WI38 (cell line): Measurements from ENCODE around the gene WNT8B.

Experiments used
- H3K4me3 ChIP-seq: 2 replicates; pipeline ENCODE4 v1.5.1; 2011; ENCODE audit warnings: low read depth, mild to moderate bottlenecking, control low read depth, low read length
- TF ChIP-seq, protein P1 (sequence below): IDR thresholded peaks from 2 replicates; pipeline ENCODE4 v1.5.1; 2012; ENCODE audit warnings: low read depth, mild to moderate bottlenecking, control low read depth, low read length

The WNT8B gene

DNA sequence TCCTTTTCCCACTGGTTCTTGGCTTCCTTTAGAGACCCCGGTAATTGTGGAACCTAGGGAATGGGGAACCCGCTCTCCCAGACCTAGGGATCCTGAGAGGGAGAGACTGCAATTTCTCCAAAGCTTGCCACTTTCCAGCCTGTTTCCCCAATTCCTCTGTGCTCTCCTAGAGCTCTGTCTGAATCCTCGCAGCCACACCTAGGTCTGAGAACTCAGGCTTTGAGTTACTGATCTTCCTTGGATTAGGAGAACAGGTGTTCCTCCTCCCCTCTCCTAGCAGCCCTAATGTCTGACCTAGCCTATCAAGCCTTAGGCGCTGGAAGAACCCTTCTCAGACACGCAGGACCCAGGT is 20.0 kb downstream of the WNT8B start:
- H3K4me3 ChIP-seq: no peak overlapping the region; the same call in 1 of the 2 replicates
- TF ChIP-seq, protein P1, sequence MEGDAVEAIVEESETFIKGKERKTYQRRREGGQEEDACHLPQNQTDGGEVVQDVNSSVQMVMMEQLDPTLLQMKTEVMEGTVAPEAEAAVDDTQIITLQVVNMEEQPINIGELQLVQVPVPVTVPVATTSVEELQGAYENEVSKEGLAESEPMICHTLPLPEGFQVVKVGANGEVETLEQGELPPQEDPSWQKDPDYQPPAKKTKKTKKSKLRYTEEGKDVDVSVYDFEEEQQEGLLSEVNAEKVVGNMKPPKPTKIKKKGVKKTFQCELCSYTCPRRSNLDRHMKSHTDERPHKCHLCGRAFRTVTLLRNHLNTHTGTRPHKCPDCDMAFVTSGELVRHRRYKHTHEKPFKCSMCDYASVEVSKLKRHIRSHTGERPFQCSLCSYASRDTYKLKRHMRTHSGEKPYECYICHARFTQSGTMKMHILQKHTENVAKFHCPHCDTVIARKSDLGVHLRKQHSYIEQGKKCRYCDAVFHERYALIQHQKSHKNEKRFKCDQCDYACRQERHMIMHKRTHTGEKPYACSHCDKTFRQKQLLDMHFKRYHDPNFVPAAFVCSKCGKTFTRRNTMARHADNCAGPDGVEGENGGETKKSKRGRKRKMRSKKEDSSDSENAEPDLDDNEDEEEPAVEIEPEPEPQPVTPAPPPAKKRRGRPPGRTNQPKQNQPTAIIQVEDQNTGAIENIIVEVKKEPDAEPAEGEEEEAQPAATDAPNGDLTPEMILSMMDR: no peak

DNA sequence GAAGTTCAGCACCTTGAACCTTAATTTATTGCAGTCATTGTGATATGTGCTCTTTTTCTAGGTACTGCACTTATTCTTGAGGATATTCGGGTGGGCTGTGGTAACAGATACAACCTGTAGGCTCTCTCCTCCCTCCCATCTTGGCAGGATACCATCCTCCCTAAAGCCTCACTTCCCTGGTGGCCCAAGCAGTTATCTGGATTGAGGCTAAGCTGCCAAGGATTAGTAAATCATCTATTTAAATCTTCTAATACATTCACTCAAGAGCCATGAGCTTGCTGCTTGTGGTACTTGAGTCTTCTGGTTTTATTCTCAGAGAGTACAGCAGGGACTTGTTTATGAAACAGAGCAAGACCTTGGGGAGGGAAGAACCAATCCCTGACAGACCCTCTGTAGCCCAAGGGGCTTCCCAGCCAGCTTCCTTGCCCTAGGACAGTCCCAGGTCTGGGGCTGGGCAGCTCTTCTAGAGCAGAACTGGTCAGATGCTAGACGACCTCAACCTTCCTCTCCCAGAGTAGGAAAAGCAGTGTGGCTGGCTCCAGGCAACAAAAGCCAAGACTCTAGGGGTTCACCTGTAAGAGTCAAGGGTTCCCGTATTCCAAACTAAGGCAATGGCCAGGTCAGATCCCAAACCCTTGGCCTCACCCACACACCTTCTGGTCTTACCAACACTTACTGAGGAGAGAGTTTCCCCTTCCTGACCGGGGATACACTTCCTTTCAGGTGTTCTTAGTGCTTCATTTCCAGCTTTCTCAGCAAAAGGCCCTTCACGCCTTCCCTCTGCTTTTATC is 21.3 kb downstream of the WNT8B start:
- TF ChIP-seq, protein P1: no peak
- no peak overlapping the region for H3K4me3 ChIP-seq

- H3K4me3 ChIP-seq: no peak overlapping the region
- TF ChIP-seq, protein P1: no peak
Observed at GRCh38 chr10:100485366-100485765, 22.6 kb downstream of the WNT8B start.

- H3K4me3 ChIP-seq: no peak overlapping the region
- TF ChIP-seq, protein P1: no peak
Observed at GRCh38 chr10:100485801-100486495, 23.1 kb downstream of the WNT8B start.

DNA sequence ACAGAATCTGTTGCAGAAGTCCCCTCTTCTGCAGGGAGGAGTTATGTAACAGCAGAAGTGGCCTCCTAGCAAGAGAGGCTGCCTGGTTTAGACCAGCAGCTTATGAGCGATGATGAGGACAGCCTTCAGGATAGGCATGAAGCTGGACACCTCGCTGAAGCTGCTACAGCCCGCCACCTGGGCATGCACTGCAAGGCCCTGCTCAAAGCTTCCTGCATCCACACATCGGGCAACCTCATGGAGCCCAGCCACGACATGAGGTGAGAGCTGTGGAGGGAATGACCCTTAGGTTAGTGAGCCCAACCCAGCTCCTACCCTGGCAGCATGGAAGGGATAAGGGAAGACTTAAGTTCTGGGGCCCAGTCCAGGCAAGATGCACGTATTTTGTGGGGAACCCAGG is 24.7 kb downstream of the WNT8B start:
- TF ChIP-seq, protein P1: no peak

DNA sequence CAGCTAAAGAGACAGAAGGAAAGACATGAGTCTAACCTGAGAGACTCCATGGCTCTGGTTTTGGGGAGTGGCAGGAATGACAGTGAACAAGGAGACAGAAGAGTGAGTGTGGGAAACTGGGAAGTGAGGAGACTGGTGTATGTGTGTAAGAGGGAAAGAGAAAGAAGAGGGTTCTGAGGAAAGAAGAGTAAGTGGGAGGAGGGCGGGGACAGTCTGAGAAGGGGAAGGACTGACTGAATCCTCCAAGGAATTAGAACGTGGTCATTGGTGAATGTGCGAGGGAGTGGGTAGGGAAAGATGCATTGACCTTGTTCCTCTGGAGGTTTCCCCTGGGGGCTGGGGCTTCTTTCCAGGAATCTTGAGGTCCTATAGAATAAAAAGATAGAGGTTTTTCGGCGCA is 26.6 kb downstream of the WNT8B start:
- TF ChIP-seq, protein P1: no peak
- no peak overlapping the region for H3K4me3 ChIP-seq

More for the DNA sequence above, 24.7 kb downstream of the WNT8B start:
- H3K4me3 ChIP-seq: no peak overlapping the region

DNA sequence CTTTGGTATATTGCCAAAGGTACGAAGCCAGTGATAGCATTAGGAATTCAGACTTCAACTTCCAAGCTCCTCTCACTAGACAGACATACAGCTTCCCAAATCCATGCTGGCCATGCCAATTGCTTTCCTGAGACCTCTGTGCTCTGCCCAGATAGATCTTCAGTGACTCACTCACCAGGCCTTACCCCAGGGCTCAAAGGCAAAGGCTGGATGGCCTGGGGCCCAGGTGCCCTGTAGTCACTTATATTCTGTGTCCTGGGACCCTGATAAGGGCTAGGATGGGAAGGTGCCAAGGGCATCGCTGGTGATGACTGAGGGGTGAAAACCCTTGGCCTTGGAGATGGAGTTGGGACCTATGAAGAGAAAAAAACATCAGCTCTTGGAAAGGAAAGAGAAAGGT is 27.7 kb downstream of the WNT8B start:
- TF ChIP-seq, protein P1: no peak
- H3K4me3 ChIP-seq: no peak overlapping the region
